GM21737 (cell line): ENCODE results near the gene NUP133.
"Not testable (repeated sequence)": the region's sequence is repeated elsewhere in the genome, so short reads cannot be mapped to it uniquely, and the experiment has no call there.

Experiments used
- ATAC-seq: cut with Tn5 transposase; IDR thresholded peaks from one replicate; pipeline ENCODE4 v1.9.1; 2021; ENCODE audit warnings: mild to moderate bottlenecking, moderate library complexity; ENCODE audit not compliant: unreplicated experiment

NUP133 gene

GRCh38 chr1:229507951-229508822 is at the start of gene NUP133:
NUP133 (minus strand) TSS chr1:229508341; CDS start chr1:229508249, 92 bp downstream.
- peak; percentile 89 for ATAC-seq

GRCh38 chr1:229557200-229557850 is 49.2 kb upstream of the NUP133 start:
- ATAC-seq: no peak

GRCh38 chr1:229554886-229555621 is 46.9 kb upstream of the NUP133 start:
- no peak for ATAC-seq

- no peak for ATAC-seq
Measured at GRCh38 chr1:229553621-229554130, 45.5 kb upstream of the NUP133 start.

GRCh38 chr1:229552732-229553131 is 44.6 kb upstream of the NUP133 start:
- no peak for ATAC-seq

- no peak for ATAC-seq
Measured at GRCh38 chr1:229550812-229551567, 42.8 kb upstream of the NUP133 start.

GRCh38 chr1:229547542-229547941 is 39.4 kb upstream of the NUP133 start:
- no peak for ATAC-seq

- ATAC-seq: no peak
Measured at GRCh38 chr1:229544587-229544986, 36.4 kb upstream of the NUP133 start.

- no peak for ATAC-seq
Measured at GRCh38 chr1:229539863-229540506, 31.8 kb upstream of the NUP133 start.

GRCh38 chr1:229538945-229539344 is 30.8 kb upstream of the NUP133 start:
- ATAC-seq: no peak

- no peak for ATAC-seq
Measured at GRCh38 chr1:229537894-229538293, 29.8 kb upstream of the NUP133 start.

- ATAC-seq: no peak
Measured at GRCh38 chr1:229536982-229537381, 28.8 kb upstream of the NUP133 start.

GRCh38 chr1:229535230-229535629 is 27.1 kb upstream of the NUP133 start:
- no peak for ATAC-seq

GRCh38 chr1:229531326-229531725 is 23.2 kb upstream of the NUP133 start:
- ATAC-seq: no peak

GRCh38 chr1:229529639-229530038 is 21.5 kb upstream of the NUP133 start:
- no peak for ATAC-seq

GRCh38 chr1:229526695-229527094 is 18.6 kb upstream of the NUP133 start:
- no peak for ATAC-seq

- no peak for ATAC-seq
Measured at GRCh38 chr1:229523052-229523451, 14.9 kb upstream of the NUP133 start.

GRCh38 chr1:229514578-229515275 is 6.6 kb upstream of the NUP133 start:
- ATAC-seq: no peak

GRCh38 chr1:229511625-229512024 is 3.5 kb upstream of the NUP133 start:
- ATAC-seq: not testable (repeated sequence)
